WTC11 (cell line): ENCODE data around the gene FCHSD2. TPM values are rescaled to one million over a fixed set of nuclear protein-coding genes. Genes with fewer than 3 reads are reported as not detected.

Source experiments
- ATAC-seq: fragments of 200-7000 bp; cut with Tn5 transposase; 2 replicates; pipeline ENCODE4 v1.10.0; 2021; ENCODE audit warnings: mild to moderate bottlenecking, moderate library complexity
- CTCF ChIA-PET: fragments of 300-600 bp; sonication (Branson Sonifier 250); formaldehyde crosslinking; loops from one replicate; lab custom pipeline; 2021; ENCODE audit warnings: antibody characterized with exemption; lab: Charles Lee
- POLR2A ChIA-PET: fragments of 350-600 bp; sonication (Branson Sonifier 250); formaldehyde crosslinking; loops from one replicate; lab custom pipeline; 2021; ENCODE audit warnings: antibody characterized with exemption; lab: Charles Lee
- DNase-seq: peaks from one replicate; pipeline ENCODE4 v3.0.0; 2021; ENCODE audit warnings: low spot score
- H3K27ac Mint-ChIP-seq: 2 replicates; pipeline ENCODE4 v1.8.0; 2021; ENCODE audit warnings: mixed read lengths
- H3K27me3 Mint-ChIP-seq: 2 replicates; pipeline ENCODE4 v1.8.0; 2021; ENCODE audit warnings: low read depth, mild to moderate bottlenecking, moderate library complexity, mixed read lengths
- H3K36me3 Mint-ChIP-seq: 2 replicates; pipeline ENCODE4 v1.8.0; 2021; ENCODE audit warnings: mixed read lengths
- H3K4me1 Mint-ChIP-seq: 2 replicates; pipeline ENCODE4 v1.8.0; 2022; ENCODE audit warnings: mixed read lengths
- H3K4me3 Mint-ChIP-seq: 2 replicates; pipeline ENCODE4 v1.8.0; 2021; ENCODE audit warnings: mild to moderate bottlenecking, moderate library complexity, mixed read lengths
- H3K9me3 Mint-ChIP-seq: 2 replicates; pipeline ENCODE4 v1.8.0; 2021; ENCODE audit warnings: mixed read lengths
- E2F5 ChIP-seq: sonication (generic); formaldehyde crosslinking; IDR thresholded peaks from 2 replicates; pipeline ENCODE4 v1.8.1; 2022; ENCODE audit warnings: mild to moderate bottlenecking, moderate library complexity, missing genetic modification reagents
- ESRRA ChIP-seq: sonication (generic); formaldehyde crosslinking; IDR thresholded peaks from 2 replicates; pipeline ENCODE4 v1.8.1; 2022; ENCODE audit warnings: mild to moderate bottlenecking, missing genetic modification reagents, borderline replicate concordance
- ETV6 ChIP-seq: sonication (generic); formaldehyde crosslinking; IDR thresholded peaks from 2 replicates; pipeline ENCODE4 v1.8.1; 2022; ENCODE audit warnings: mild to moderate bottlenecking, missing genetic modification reagents
- JUN ChIP-seq: sonication (generic); formaldehyde crosslinking; IDR thresholded peaks from 2 replicates; pipeline ENCODE4 v1.8.0; 2023; ENCODE audit warnings: mild to moderate bottlenecking, missing genetic modification reagents
- MAX ChIP-seq: sonication (generic); formaldehyde crosslinking; IDR thresholded peaks from 2 replicates; pipeline ENCODE4 v1.8.0; 2022; ENCODE audit warnings: mild to moderate bottlenecking, missing genetic modification reagents
- MXD4 ChIP-seq: fragments of 250-450 bp; sonication (Bioruptor Pico); IDR thresholded peaks from 2 replicates; pipeline ENCODE4 v1.8.0; 2021; ENCODE audit warnings: mild to moderate bottlenecking, moderate library complexity, borderline replicate concordance
- MYBL2 ChIP-seq: sonication (generic); formaldehyde crosslinking; IDR thresholded peaks from 2 replicates; pipeline ENCODE4 v1.8.1; 2023; ENCODE audit warnings: mild to moderate bottlenecking, moderate library complexity, missing genetic modification reagents
- NFATC4 ChIP-seq: fragments of 250-450 bp; sonication (Bioruptor Pico); IDR thresholded peaks from 2 replicates; pipeline ENCODE4 v1.9.0; 2021; ENCODE audit warnings: mild to moderate bottlenecking
- NFE2L1 ChIP-seq: sonication (generic); formaldehyde crosslinking; IDR thresholded peaks from 2 replicates; pipeline ENCODE4 v1.8.1; 2023; ENCODE audit warnings: missing genetic modification reagents
- NR2C2 ChIP-seq: sonication (generic); formaldehyde crosslinking; IDR thresholded peaks from 2 replicates; pipeline ENCODE4 v1.8.0; 2022; ENCODE audit warnings: mild to moderate bottlenecking, missing genetic modification reagents
- RELA ChIP-seq: sonication (generic); formaldehyde crosslinking; IDR thresholded peaks from 2 replicates; pipeline ENCODE4 v1.8.1; 2022; ENCODE audit warnings: missing genetic modification reagents, mild to moderate bottlenecking, borderline replicate concordance
- RORB ChIP-seq: fragments of 250-450 bp; sonication (Bioruptor Pico); IDR thresholded peaks from 2 replicates; pipeline ENCODE4 v1.9.0; 2021; ENCODE audit warnings: mild to moderate bottlenecking
- TCF7 ChIP-seq: sonication (generic); formaldehyde crosslinking; IDR thresholded peaks from 2 replicates; pipeline ENCODE4 v1.8.0; 2022; ENCODE audit warnings: mild to moderate bottlenecking, low read depth, missing genetic modification reagents, moderate library complexity
- TP53 ChIP-seq: sonication (generic); formaldehyde crosslinking; IDR thresholded peaks from 2 replicates; pipeline ENCODE4 v1.8.1; 2023; ENCODE audit warnings: mild to moderate bottlenecking, missing genetic modification reagents
- ZMAT4 ChIP-seq: fragments of 250-450 bp; sonication (Bioruptor Pico); IDR thresholded peaks from 2 replicates; pipeline ENCODE4 v1.9.0; 2021; ENCODE audit warnings: mild to moderate bottlenecking
- ZNF121 ChIP-seq: sonication (generic); formaldehyde crosslinking; IDR thresholded peaks from 2 replicates; pipeline ENCODE4 v1.8.0; 2023; ENCODE audit warnings: missing genetic modification reagents
- ZNF219 ChIP-seq: sonication (generic); formaldehyde crosslinking; IDR thresholded peaks from 2 replicates; pipeline ENCODE4 v1.8.0; 2023; ENCODE audit warnings: missing genetic modification reagents, mild to moderate bottlenecking, borderline replicate concordance
- ZNF232 ChIP-seq: sonication (generic); formaldehyde crosslinking; IDR thresholded peaks from 2 replicates; pipeline ENCODE4 v1.8.0; 2022; ENCODE audit warnings: mild to moderate bottlenecking, missing genetic modification reagents
- ZNF263 ChIP-seq: sonication (generic); formaldehyde crosslinking; IDR thresholded peaks from 2 replicates; pipeline ENCODE4 v1.8.1; 2022; ENCODE audit warnings: low read depth, mild to moderate bottlenecking, moderate library complexity, missing genetic modification reagents
- ZNF317 ChIP-seq: sonication (generic); formaldehyde crosslinking; IDR thresholded peaks from 2 replicates; pipeline ENCODE4 v1.8.1; 2023; ENCODE audit warnings: low read depth, mild to moderate bottlenecking, moderate library complexity, missing genetic modification reagents, borderline replicate concordance
- ZNF416 ChIP-seq: fragments of 250-450 bp; sonication (Bioruptor Pico); IDR thresholded peaks from 2 replicates; pipeline ENCODE4 v1.9.0; 2021; ENCODE audit warnings: mild to moderate bottlenecking, inconsistent platforms
- total RNA-seq: library from RNA; stranded (reverse); gene quantifications from 3 replicates; pipeline ENCODE4 v1.2.3, GENCODE V29; 2021
- TF ChIP-seq, protein P1 (sequence below): sonication (generic); formaldehyde crosslinking; IDR thresholded peaks from 2 replicates; pipeline ENCODE4 v1.8.0; 2023; ENCODE audit warnings: missing genetic modification reagents
- TF ChIP-seq, protein P2 (sequence below): sonication (generic); formaldehyde crosslinking; IDR thresholded peaks from 2 replicates; pipeline ENCODE4 v1.8.0; 2023; ENCODE audit warnings: missing genetic modification reagents, mild to moderate bottlenecking, borderline replicate concordance
- TF ChIP-seq, protein P3 (sequence below): fragments of 250-450 bp; sonication (Bioruptor Pico); IDR thresholded peaks from 2 replicates; pipeline ENCODE4 v1.9.0; 2021; ENCODE audit warnings: mild to moderate bottlenecking
- TF ChIP-seq, protein P4 (sequence below): sonication (generic); formaldehyde crosslinking; IDR thresholded peaks from 2 replicates; pipeline ENCODE4 v1.8.0; 2022; ENCODE audit warnings: mild to moderate bottlenecking, missing genetic modification reagents

The FCHSD2 gene
- total RNA-seq, 1 experiment from 2014 or later = 10.1 TPM

DNA sequence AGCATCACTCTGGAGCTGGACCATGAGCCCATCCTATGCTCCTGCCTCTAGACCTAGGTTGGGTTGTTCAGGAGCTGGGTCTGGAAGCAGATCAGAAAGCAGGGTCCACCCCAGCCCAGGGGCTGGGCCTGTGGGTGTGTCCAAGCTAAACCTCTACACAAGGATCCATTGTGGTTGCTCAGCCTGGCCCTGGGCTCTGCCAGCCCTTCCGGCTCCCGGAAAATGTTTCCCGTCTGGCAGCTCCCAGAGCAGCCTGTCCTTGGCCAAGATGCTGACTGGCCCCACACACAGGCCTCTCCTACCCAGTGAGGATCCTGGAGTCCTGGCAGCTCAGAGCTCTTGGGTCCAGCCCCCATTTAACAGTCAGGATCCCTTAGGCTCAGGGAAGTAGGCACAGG is 35.3 kb upstream of the FCHSD2 start:
- ChIA-PET CTCF (interaction anchor here (0.6 to 7.2 kb wide), 37 partner anchors 8 to 1107 kb away, joined by 3 to 83 read pairs (median 4); partner anchors contain the start of genes FCHSD2 and STARD10), POLR2A (interaction anchor here (1.1 kb wide), 1 partner anchor 35 kb away, joined by 3 read pairs; the partner anchor contains the start of gene FCHSD2)
- TF ChIP-seq NFE2L1 (CRISPR knock-in tag) (no peak), NFATC4 (no peak), ETV6 (CRISPR knock-in tag) (no peak), TP53 (no peak), ZNF416 (no peak), ZNF219 (CRISPR knock-in tag) (no peak), MAX (no peak), ZNF232 (CRISPR knock-in tag) (no peak), E2F5 (CRISPR knock-in tag) (no peak), RORB (CRISPR knock-in tag) (no peak)
- TF ChIP-seq, protein P1, sequence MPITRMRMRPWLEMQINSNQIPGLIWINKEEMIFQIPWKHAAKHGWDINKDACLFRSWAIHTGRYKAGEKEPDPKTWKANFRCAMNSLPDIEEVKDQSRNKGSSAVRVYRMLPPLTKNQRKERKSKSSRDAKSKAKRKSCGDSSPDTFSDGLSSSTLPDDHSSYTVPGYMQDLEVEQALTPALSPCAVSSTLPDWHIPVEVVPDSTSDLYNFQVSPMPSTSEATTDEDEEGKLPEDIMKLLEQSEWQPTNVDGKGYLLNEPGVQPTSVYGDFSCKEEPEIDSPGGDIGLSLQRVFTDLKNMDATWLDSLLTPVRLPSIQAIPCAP (CRISPR knock-in tag) = no peak
- TF ChIP-seq, protein P2, sequence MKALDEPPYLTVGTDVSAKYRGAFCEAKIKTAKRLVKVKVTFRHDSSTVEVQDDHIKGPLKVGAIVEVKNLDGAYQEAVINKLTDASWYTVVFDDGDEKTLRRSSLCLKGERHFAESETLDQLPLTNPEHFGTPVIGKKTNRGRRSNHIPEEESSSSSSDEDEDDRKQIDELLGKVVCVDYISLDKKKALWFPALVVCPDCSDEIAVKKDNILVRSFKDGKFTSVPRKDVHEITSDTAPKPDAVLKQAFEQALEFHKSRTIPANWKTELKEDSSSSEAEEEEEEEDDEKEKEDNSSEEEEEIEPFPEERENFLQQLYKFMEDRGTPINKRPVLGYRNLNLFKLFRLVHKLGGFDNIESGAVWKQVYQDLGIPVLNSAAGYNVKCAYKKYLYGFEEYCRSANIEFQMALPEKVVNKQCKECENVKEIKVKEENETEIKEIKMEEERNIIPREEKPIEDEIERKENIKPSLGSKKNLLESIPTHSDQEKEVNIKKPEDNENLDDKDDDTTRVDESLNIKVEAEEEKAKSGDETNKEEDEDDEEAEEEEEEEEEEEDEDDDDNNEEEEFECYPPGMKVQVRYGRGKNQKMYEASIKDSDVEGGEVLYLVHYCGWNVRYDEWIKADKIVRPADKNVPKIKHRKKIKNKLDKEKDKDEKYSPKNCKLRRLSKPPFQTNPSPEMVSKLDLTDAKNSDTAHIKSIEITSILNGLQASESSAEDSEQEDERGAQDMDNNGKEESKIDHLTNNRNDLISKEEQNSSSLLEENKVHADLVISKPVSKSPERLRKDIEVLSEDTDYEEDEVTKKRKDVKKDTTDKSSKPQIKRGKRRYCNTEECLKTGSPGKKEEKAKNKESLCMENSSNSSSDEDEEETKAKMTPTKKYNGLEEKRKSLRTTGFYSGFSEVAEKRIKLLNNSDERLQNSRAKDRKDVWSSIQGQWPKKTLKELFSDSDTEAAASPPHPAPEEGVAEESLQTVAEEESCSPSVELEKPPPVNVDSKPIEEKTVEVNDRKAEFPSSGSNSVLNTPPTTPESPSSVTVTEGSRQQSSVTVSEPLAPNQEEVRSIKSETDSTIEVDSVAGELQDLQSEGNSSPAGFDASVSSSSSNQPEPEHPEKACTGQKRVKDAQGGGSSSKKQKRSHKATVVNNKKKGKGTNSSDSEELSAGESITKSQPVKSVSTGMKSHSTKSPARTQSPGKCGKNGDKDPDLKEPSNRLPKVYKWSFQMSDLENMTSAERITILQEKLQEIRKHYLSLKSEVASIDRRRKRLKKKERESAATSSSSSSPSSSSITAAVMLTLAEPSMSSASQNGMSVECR = no peak
- H3K27me3 Mint-ChIP-seq = no peaks in the 10 kb centered on the region; the same call in 1 of the 2 replicates
- peaks cover 7% of the 10 kb centered on the region; the same call in 1 of the 2 replicates for H3K9me3 Mint-ChIP-seq
- no peak overlapping the region for H3K4me3 Mint-ChIP-seq
- no peaks in the 10 kb centered on the region for H3K4me1 Mint-ChIP-seq
- no peaks in the 10 kb centered on the region for H3K36me3 Mint-ChIP-seq
- DNase-seq (no peak), ATAC-seq (no peak)
- H3K27ac Mint-ChIP-seq = no peak overlapping the region

DNA sequence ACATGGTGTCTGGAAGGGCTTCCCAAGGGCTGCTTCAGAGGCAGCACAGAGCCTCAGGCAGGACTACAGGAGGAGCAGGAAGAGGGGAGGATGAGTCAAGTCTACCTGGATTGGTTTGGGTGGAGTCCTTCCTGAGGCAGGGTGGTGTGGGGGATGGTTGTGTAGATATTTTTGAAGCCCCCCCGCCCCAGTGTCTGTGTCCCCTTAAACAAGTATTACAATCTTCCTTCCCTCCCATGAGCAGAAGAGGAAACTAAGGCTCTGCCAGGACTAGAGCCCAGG is 34.7 kb upstream of the FCHSD2 start:
- no peaks in the 10 kb centered on the region for H3K36me3 Mint-ChIP-seq
- H3K27ac Mint-ChIP-seq = no peak overlapping the region
- no peak overlapping the region for H3K4me3 Mint-ChIP-seq
- no peaks in the 10 kb centered on the region for H3K4me1 Mint-ChIP-seq
- ATAC-seq = no peak
- H3K27me3 Mint-ChIP-seq = no peaks in the 10 kb centered on the region; the same call in 1 of the 2 replicates
- H3K9me3 Mint-ChIP-seq = peaks cover 4% of the 10 kb centered on the region; the same call in 1 of the 2 replicates
- DNase-seq = no peak
- ChIA-PET CTCF (interaction anchor here (0.6 to 7.2 kb wide), 13 partner anchors 9 to 1108 kb away, joined by 3 to 83 read pairs (median 7); partner anchors contain the start of gene FCHSD2), POLR2A (no interaction called here)
- TF ChIP-seq, protein P3, sequence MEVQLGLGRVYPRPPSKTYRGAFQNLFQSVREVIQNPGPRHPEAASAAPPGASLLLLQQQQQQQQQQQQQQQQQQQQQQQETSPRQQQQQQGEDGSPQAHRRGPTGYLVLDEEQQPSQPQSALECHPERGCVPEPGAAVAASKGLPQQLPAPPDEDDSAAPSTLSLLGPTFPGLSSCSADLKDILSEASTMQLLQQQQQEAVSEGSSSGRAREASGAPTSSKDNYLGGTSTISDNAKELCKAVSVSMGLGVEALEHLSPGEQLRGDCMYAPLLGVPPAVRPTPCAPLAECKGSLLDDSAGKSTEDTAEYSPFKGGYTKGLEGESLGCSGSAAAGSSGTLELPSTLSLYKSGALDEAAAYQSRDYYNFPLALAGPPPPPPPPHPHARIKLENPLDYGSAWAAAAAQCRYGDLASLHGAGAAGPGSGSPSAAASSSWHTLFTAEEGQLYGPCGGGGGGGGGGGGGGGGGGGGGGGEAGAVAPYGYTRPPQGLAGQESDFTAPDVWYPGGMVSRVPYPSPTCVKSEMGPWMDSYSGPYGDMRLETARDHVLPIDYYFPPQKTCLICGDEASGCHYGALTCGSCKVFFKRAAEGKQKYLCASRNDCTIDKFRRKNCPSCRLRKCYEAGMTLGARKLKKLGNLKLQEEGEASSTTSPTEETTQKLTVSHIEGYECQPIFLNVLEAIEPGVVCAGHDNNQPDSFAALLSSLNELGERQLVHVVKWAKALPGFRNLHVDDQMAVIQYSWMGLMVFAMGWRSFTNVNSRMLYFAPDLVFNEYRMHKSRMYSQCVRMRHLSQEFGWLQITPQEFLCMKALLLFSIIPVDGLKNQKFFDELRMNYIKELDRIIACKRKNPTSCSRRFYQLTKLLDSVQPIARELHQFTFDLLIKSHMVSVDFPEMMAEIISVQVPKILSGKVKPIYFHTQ (CRISPR knock-in tag) = no peak
- TF ChIP-seq TCF7 (CRISPR knock-in tag) (no peak), NR2C2 (CRISPR knock-in tag) (no peak), ZNF317 (CRISPR knock-in tag) (no peak), MYBL2 (CRISPR knock-in tag) (no peak), JUN (no peak), ZNF263 (CRISPR knock-in tag) (no peak), ZMAT4 (CRISPR knock-in tag) (no peak), RELA (CRISPR knock-in tag) (no peak), MXD4 (no peak), ESRRA (CRISPR knock-in tag) (no peak), ZNF121 (no peak)
- TF ChIP-seq, protein P4, sequence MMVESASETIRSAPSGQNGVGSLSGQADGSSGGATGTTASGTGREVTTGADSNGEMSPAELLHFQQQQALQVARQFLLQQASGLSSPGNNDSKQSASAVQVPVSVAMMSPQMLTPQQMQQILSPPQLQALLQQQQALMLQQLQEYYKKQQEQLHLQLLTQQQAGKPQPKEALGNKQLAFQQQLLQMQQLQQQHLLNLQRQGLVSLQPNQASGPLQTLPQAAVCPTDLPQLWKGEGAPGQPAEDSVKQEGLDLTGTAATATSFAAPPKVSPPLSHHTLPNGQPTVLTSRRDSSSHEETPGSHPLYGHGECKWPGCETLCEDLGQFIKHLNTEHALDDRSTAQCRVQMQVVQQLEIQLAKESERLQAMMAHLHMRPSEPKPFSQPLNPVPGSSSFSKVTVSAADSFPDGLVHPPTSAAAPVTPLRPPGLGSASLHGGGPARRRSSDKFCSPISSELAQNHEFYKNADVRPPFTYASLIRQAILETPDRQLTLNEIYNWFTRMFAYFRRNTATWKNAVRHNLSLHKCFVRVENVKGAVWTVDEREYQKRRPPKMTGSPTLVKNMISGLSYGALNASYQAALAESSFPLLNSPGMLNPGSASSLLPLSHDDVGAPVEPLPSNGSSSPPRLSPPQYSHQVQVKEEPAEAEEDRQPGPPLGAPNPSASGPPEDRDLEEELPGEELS (CRISPR knock-in tag) = no peak
